ENCODE results near the gene MT1M. TPM values are rescaled to one million over a fixed set of nuclear protein-coding genes. Genes with fewer than 3 reads are reported as not detected.

MT1M gene
- total RNA-seq, 1 donor: not detected

DNA sequence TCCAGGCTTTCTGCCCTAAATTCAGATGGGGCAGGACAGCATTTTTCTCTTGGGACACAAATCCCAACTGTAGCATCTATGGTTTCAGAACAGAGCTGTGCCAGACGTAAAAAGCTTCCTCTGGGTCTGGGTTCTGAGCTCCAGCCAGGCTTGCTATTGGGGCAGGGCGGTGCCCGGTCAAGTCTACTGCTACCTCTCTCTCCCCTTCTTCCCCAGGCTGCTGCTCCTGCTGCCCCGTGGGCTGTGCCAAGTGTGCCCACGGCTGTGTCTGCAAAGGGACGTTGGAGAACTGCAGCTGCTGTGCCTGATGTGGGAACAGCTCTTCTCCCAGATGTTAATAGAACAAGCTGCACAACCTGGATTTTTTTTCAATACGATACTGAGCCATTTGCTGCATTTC lies 1.1 kb downstream of the MT1M start:
- no peak for DNase-seq (ENCODE audit: low read depth)
- no peak for TF ChIP-seq CTCF (IDR thresholded peaks at IDR 0.05; ENCODE audit: insufficient read depth, low read depth, low read length)
- H3K4me3 ChIP-seq (ENCODE audit: low read depth, low read length): no peak overlapping the region

GRCh38 chr16:56634715-56635440 lies 2.4 kb downstream of the MT1M start:
- no peak for TF ChIP-seq CTCF (IDR thresholded peaks at IDR 0.05; ENCODE audit: insufficient read depth, low read depth, low read length)
- H3K4me3 ChIP-seq (ENCODE audit: low read depth, low read length): peak overlapping the region; percentile 32

DNA sequence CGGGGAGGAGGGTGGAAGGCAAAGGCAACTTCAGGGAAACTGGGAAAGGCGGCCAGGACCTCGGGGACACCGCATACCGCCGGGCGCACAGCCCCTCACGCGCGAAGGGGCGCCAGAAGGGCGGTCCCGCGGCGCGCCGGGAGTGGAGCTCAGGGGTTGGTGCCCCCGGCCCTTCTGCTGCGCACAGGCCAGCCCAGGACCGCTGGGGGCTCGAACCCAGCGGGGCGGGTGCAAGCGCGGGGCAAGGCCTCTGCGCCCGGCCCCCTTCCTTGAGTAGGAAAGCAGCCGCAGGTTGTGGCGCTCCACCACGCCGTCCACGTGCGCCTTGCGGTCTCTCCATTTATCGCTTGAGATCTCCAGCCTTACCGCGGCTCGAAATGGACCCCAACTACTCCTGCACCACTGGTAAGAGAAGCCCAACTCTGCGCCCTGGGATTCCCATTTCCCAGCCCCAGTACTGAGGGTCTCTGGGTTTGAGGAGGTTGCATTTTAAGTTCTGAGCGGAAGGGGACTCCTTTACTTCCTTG lies 3.0 kb downstream of the MT1M start:
- peak overlapping the region; percentile 32 for H3K4me3 ChIP-seq (ENCODE audit: low read depth, low read length)
- no peak for DNase-seq (ENCODE audit: low read depth)
- TF ChIP-seq CTCF (IDR thresholded peaks at IDR 0.05; ENCODE audit: insufficient read depth, low read depth, low read length): no peak

More at GRCh38 chr16:56634715-56635440, 2.4 kb downstream of the MT1M start:
- DNase-seq (ENCODE audit: low read depth): no peak

DNA sequence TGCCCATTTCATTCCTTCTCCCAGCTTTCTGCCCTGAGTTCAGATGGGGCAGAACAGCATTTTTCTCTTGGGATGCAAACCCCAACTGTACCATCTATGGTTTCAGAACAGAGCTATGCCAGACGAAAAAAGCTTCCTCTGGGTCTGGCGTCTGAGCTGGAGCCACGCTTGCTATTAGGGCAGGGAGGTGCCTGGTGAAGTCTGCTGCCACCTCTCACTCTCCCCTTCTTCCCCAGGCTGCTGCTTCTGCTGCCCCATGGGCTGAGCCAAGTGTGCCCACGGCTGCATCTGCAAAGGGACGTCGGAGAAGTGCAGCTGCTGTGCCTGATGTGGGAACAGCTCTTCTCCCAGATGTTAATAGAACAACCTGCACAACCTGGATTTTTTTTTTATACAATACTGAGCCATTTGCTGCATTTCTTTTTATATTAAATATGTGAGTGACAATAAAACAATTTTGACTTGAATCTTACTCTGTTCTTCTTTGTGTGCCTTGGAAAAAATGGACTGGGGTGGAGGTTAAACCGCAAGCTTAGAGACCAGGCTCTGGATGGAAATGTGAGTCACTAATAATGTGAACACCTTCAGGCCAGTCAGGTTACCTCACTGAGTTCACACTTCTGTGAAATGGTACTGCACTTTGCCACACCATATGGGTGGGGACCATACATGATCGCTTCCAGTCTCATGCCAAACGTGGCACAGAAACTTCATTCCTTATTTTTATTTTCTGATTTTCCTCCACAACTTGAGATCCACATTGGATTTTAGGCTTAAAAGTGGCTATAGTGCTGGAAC lies 4.4 kb downstream of the MT1M start:
- DNase-seq (ENCODE audit: low read depth): no peak
- TF ChIP-seq CTCF (IDR thresholded peaks at IDR 0.05; ENCODE audit: insufficient read depth, low read depth, low read length): no peak
- no peak overlapping the region for H3K4me3 ChIP-seq (ENCODE audit: low read depth, low read length)

GRCh38 chr16:56637814-56638750 lies 5.6 kb downstream of the MT1M start, which contains the start of gene MT1A:
Gene MT1A (plus strand): TSS chr16:56638666. CDS start chr16:56638739, 73 bp downstream.
- peak; percentile 73 for DNase-seq (ENCODE audit: low read depth)
- H3K4me3 ChIP-seq (ENCODE audit: low read depth, low read length): peak within 1 kb of the TSS; percentile 67
- TF ChIP-seq CTCF (IDR thresholded peaks at IDR 0.05; ENCODE audit: insufficient read depth, low read depth, low read length): no peak

DNA sequence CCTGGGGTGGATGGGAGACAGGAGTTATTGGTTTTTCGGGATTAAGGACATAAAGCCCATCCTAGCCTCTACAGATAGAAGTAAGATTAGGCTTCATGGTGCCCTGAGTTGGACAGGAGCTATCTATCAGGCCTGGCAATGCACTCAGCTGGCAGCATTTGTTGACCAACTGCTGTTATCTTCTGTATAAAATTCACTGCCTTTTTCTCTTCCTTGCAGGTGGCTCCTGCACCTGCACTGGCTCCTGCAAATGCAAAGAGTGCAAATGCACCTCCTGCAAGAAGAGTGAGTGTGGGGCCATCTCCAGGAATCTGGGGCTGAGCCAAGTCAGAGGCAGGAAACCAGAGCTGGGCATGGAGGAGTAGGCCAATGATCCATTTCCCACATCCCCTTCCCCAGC lies 6.6 kb downstream of the MT1M start:
- TF ChIP-seq CTCF (IDR thresholded peaks at IDR 0.05; ENCODE audit: insufficient read depth, low read depth, low read length): no peak
- H3K4me3 ChIP-seq (ENCODE audit: low read depth, low read length): no peak overlapping the region
- DNase-seq (ENCODE audit: low read depth): no peak

All from fibroblast of villous mesenchyme (primary cell).